Right cardiac atrium (tissue), 5 donors: ENCODE measurements around the gene TSSK2. TPM values are rescaled to one million over a fixed set of nuclear protein-coding genes. Genes with fewer than 3 reads are reported as not detected.

Source experiments
- ATAC-seq, 2 donors: fragments of 200-7000 bp; cut with Tn5 transposase; one replicate each; pipeline versions ENCODE4 v1.8.0 to v1.9.1; 2020; ENCODE audit warnings: moderate library complexity in 2 of 2, mild to moderate bottlenecking in 1 of 2
- DNase-seq, 3 donors: peaks; one replicate each; pipeline ENCODE4 v3.0.0-alpha.2; 2020
- H3K27ac ChIP-seq: one replicate; pipeline ENCODE4 v1.5.1; 2013; ENCODE audit warnings: mild to moderate bottlenecking, low read length, control low read depth, moderate library complexity
- H3K27me3 ChIP-seq: one replicate; pipeline ENCODE4 v1.6.1; 2013; ENCODE audit not compliant: control insufficient read depth, insufficient read depth
- H3K4me1 ChIP-seq: one replicate; pipeline ENCODE4 v1.6.1; 2013; ENCODE audit warnings: low read length; ENCODE audit not compliant: control insufficient read depth, insufficient read depth
- H3K4me3 ChIP-seq: one replicate; pipeline ENCODE4 v1.5.1; 2013; ENCODE audit warnings: low read length, control low read depth
- H3K9me3 ChIP-seq: one replicate; pipeline ENCODE4 v1.6.1; 2013; ENCODE audit warnings: low read length; ENCODE audit not compliant: control insufficient read depth
- WGBS: extraction: QIAGEN DNeasy Blood & Tissue Kit; methylation state at CpG from one replicate; pipeline ENCODE4 v1.1.7; 2013; 5-methylcytosine and 5-hydroxymethylcytosine counted together
- intact Hi-C, 4 donors: fragments of 100-400 bp; cut with DNase I; formaldehyde crosslinking; loops; one replicate each; pipeline versions ENCODE4 v1.11.0 to v1.14.0; 2022 to 2023
- polyA plus RNA-seq: library from polyadenylated mRNA; stranded (reverse); fragments of 200-250 nt; gene quantifications from one replicate; pipeline ENCODE4 v1.2.3, GENCODE V29; 2013
- total RNA-seq, 4 donors: library from RNA; stranded (reverse); fragmentation: NEBNext Ultra II Directional; extraction: Animal tissue kit (Norgen Biotek cat#: 25700); gene quantifications; one replicate each; pipeline ENCODE4 v1.2.1, GENCODE V29; 2021
- donor health status: healthy with polysubstance abuse.
- donor health status: DM: no; HTN: yes; CAD: no.
- donor health status: DM: no; HTN: no; CAD: no.
- donor health status: DM: no; HTN: yes; CAD: no; lungs with severe emphysema.
- donor health status: DM: yes; HTN: yes; CAD: no.

Gene TSSK2
- total and polyA plus RNA-seq, 5 donors: 0.09 TPM; not detected in 4

- 79% methylated on average over 8 of the region's 8 CpGs for WGBS
- Histone ChIP-seq H3K4me3 (no peak overlapping the region), H3K27ac (no peak overlapping the region), H3K9me3 (no peaks in the 10 kb centered on the region), H3K4me1 (peaks cover 13% of the 10 kb centered on the region), H3K27me3 (no peaks in the 10 kb centered on the region)
- no peak for DNase-seq
- ATAC-seq: no peak
- intact Hi-C loops: no loop called here
Observed at GRCh38 chr22:19107730-19108074, 23.4 kb upstream of the TSSK2 start.

GRCh38 chr22:19108807-19109197, 22.3 kb upstream of the TSSK2 start:
- Histone ChIP-seq H3K27me3 (no peaks in the 10 kb centered on the region), H3K4me1 (peaks cover 13% of the 10 kb centered on the region), H3K9me3 (no peaks in the 10 kb centered on the region), H3K4me3 (no peak overlapping the region), H3K27ac (no peak overlapping the region)
- ATAC-seq (no peak), DNase-seq (no peak)
- WGBS: 61% methylated on average over 3 of the region's 3 CpGs
- intact Hi-C loops: no loop called here

- Histone ChIP-seq H3K4me3 (no peak overlapping the region), H3K27me3 (no peaks in the 10 kb centered on the region), H3K27ac (no peak overlapping the region), H3K9me3 (no peaks in the 10 kb centered on the region), H3K4me1 (peaks cover 12% of the 10 kb centered on the region)
- no peak for DNase-seq
- intact Hi-C loops: no loop called here
- 67% methylated on average over 7 of the region's 7 CpGs for WGBS
- ATAC-seq: peak; percentile 68 to 73
Observed at GRCh38 chr22:19109198-19110063, 21.7 kb upstream of the TSSK2 start.

GRCh38 chr22:19110064-19110458, 21.0 kb upstream of the TSSK2 start:
- no peak for ATAC-seq
- intact Hi-C loops: no loop called here
- 32% methylated on average over 4 of the region's 4 CpGs for WGBS
- Histone ChIP-seq H3K27me3 (no peaks in the 10 kb centered on the region), H3K27ac (no peak overlapping the region), H3K4me3 (no peak overlapping the region), H3K9me3 (no peaks in the 10 kb centered on the region), H3K4me1 (peaks cover 14% of the 10 kb centered on the region)
- DNase-seq: no peak

GRCh38 chr22:19110646-19111045, 20.5 kb upstream of the TSSK2 start:
- DNase-seq: no peak
- intact Hi-C loops: no loop called here
- no peak for ATAC-seq
- H3K27me3 ChIP-seq: no peaks in the 10 kb centered on the region
- no peaks in the 10 kb centered on the region for H3K9me3 ChIP-seq
- no peak overlapping the region for H3K4me3 ChIP-seq
- peaks cover 20% of the 10 kb centered on the region for H3K4me1 ChIP-seq
- no peak overlapping the region for H3K27ac ChIP-seq

GRCh38 chr22:19111140-19111539, 20.0 kb upstream of the TSSK2 start:
- intact Hi-C loops: no loop called here
- Histone ChIP-seq H3K4me3 (no peak overlapping the region), H3K9me3 (no peaks in the 10 kb centered on the region), H3K27me3 (no peaks in the 10 kb centered on the region), H3K27ac (no peak overlapping the region), H3K4me1 (peaks cover 18% of the 10 kb centered on the region)
- WGBS: 94% methylated on average over 3 of the region's 3 CpGs
- ATAC-seq (no peak), DNase-seq (no peak)

GRCh38 chr22:19111584-19111983, 19.5 kb upstream of the TSSK2 start:
- H3K9me3 ChIP-seq: no peaks in the 10 kb centered on the region
- DNase-seq: no peak
- intact Hi-C loops: no loop called here
- H3K27ac ChIP-seq: no peak overlapping the region
- 90% methylated on average over 3 of the region's 3 CpGs for WGBS
- peaks cover 16% of the 10 kb centered on the region for H3K4me1 ChIP-seq
- ATAC-seq: no peak
- no peaks in the 10 kb centered on the region for H3K27me3 ChIP-seq
- H3K4me3 ChIP-seq: no peak overlapping the region

GRCh38 chr22:19113429-19113828, 17.7 kb upstream of the TSSK2 start:
- WGBS: 99% methylated on average over 5 of the region's 5 CpGs
- intact Hi-C loops: no loop called here
- Histone ChIP-seq H3K27me3 (no peaks in the 10 kb centered on the region), H3K9me3 (no peaks in the 10 kb centered on the region), H3K4me1 (peaks cover 19% of the 10 kb centered on the region), H3K27ac (no peak overlapping the region), H3K4me3 (no peak overlapping the region)
- ATAC-seq: no peak
- no peak for DNase-seq

- Histone ChIP-seq H3K9me3 (no peaks in the 10 kb centered on the region), H3K27ac (no peak overlapping the region), H3K4me3 (no peak overlapping the region), H3K27me3 (no peaks in the 10 kb centered on the region), H3K4me1 (peaks cover 22% of the 10 kb centered on the region)
- 68% methylated on average over 4 of the region's 4 CpGs for WGBS
- intact Hi-C loops: no loop called here
- DNase-seq: no peak
- ATAC-seq: peak in 1 of 2 donors; percentile 28
Observed at GRCh38 chr22:19114984-19115552, 16.0 kb upstream of the TSSK2 start.

GRCh38 chr22:19115628-19116027, 15.5 kb upstream of the TSSK2 start:
- 62% methylated on average over 4 of the region's 4 CpGs for WGBS
- ATAC-seq (no peak), DNase-seq (no peak)
- peaks cover 22% of the 10 kb centered on the region for H3K4me1 ChIP-seq
- H3K27ac ChIP-seq: no peak overlapping the region
- intact Hi-C loops: no loop called here
- H3K4me3 ChIP-seq: no peak overlapping the region
- H3K27me3 ChIP-seq: no peaks in the 10 kb centered on the region
- H3K9me3 ChIP-seq: no peaks in the 10 kb centered on the region

GRCh38 chr22:19117111-19117512, 14.0 kb upstream of the TSSK2 start:
- no peaks in the 10 kb centered on the region for H3K9me3 ChIP-seq
- no peak overlapping the region for H3K4me3 ChIP-seq
- H3K27ac ChIP-seq: no peak overlapping the region
- intact Hi-C loops: no loop called here
- H3K27me3 ChIP-seq: no peaks in the 10 kb centered on the region
- 68% methylated on average over 9 of the region's 9 CpGs for WGBS
- no peak for DNase-seq
- no peak for ATAC-seq
- H3K4me1 ChIP-seq: peaks cover 23% of the 10 kb centered on the region
